ENCODE measurements around the gene TSG101. TPM values are rescaled to one million over a fixed set of nuclear protein-coding genes. Genes with fewer than 3 reads are reported as not detected.

TSG101 gene, protein sequence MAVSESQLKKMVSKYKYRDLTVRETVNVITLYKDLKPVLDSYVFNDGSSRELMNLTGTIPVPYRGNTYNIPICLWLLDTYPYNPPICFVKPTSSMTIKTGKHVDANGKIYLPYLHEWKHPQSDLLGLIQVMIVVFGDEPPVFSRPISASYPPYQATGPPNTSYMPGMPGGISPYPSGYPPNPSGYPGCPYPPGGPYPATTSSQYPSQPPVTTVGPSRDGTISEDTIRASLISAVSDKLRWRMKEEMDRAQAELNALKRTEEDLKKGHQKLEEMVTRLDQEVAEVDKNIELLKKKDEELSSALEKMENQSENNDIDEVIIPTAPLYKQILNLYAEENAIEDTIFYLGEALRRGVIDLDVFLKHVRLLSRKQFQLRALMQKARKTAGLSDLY
- total RNA-seq, result 37.3 and 60.1 TPM in 2 replicates

DNA sequence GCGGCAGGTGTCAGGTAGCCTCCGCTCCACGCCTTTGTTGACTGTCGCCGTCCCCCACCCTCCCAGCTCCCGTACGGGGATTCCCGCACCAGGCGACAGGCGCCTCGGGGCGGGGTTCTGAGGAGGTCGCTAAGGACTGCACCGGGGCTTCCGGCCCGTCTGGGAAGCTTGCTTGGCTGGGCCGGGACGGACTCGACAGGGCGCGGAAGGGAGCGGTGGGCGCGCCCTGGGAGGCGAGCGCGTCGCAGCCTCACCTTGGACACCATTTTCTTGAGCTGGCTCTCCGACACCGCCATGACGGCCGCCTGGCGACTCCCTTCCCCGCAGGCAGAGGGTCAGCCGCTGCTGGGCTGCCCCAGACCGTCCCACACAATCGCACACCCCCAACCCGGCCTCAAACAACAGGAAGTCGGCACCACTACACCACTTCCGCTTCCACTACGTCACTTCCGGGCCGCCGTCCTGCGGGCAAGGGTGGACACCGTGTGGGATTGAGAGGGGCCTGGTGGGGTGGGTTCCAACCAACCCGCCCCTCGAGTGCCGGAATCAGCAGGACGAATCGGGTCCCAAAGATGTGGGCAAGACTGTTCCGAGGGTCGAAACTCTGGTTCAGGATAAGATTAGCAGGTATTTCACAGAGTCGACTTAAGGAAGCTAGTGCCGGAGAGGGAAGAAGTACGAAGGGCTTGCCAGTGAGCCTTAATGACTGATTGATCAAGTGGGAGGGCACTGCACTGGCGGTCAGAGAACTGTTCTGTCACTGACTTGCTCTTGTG, at the start of gene TSG101:
Gene TSG101, minus strand, starts transcription at position 422 of the 776 bp plus-strand sequence. Its CDS starts 126 bp downstream, at position 296.
- DNase-seq (ENCODE audit: low read depth in 2 of 2), result peak; percentile 95 to 98

DNA sequence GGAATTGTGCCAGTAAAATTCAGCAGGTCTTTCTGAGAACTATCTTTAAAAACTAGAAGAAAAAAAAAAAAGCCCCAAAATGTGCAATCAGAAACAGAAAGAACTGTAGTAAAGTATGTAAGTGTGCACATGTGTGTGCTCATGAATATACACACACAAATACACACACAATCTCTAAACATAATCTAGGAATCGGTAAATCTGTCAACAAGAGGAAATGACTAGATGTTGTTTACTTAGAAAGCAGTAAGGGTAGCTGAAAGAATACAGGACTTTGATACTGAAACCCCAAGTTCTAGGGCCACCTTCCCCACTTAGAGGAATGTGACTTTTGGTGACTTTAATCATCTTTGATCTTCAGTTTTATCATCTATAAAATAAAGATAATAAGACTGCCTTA, 48.6 kb upstream of the TSG101 start:
- peak in 1 of 2 donors; percentile 68 for DNase-seq (ENCODE audit: low read depth in 2 of 2)

DNA sequence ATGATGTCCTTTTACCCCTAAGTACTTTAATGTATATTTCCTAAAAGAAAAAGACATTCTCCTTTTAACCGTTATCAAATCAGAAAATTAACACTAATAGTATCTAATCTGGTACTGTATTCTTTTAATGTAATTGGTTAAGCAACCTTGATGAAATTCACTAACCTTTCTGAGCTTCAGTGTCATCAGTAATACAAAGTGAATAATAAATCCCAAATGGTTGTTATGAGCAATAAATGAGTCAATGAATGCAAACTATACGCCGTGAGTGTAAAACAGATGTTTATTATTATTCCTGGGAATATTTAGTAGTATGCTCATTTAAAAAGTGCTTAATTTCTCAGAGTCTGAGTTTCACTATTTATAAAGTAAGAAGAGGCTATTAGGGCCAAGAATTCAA, 40.3 kb upstream of the TSG101 start:
- no peak for DNase-seq (ENCODE audit: low read depth in 2 of 2)

DNA sequence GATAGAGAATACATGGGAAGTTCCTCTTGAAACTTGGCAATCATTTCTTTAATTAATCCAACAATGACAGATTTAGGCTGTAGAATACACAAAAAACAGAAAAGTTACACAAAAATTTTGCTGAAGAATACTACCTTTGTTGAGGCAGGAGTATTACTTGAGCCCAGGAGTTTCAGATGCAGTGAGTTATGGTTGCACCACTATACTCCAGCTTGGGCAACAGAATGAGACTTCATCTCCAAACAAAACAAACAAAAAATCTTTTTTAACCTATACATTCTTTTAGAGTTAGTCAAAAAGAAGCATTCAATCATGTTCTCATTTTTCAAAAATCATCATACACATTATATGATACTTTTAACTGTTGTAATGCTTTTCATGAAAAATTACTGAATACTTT, 39.7 kb upstream of the TSG101 start:
- DNase-seq (ENCODE audit: low read depth in 2 of 2), result no peak

DNA sequence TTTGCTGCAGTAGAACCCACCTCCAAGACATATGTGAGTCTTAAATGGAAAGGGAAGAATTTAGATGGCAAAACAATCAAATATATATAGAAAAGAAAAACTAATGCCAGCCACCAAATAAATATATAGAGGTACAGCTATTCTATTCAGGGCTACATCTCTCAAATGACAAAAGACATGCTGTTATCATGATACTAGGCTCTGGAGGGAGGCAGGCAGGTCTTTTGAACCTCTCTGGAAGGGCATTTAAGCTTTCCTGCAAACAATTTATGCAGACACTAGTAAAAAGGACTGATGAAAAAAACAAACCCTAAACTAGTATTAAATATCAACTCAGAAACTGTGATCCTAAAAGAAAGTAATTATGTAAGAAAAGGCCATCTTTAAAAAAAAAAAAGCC, 37.4 kb upstream of the TSG101 start:
- DNase-seq (ENCODE audit: low read depth in 2 of 2), result no peak

DNA sequence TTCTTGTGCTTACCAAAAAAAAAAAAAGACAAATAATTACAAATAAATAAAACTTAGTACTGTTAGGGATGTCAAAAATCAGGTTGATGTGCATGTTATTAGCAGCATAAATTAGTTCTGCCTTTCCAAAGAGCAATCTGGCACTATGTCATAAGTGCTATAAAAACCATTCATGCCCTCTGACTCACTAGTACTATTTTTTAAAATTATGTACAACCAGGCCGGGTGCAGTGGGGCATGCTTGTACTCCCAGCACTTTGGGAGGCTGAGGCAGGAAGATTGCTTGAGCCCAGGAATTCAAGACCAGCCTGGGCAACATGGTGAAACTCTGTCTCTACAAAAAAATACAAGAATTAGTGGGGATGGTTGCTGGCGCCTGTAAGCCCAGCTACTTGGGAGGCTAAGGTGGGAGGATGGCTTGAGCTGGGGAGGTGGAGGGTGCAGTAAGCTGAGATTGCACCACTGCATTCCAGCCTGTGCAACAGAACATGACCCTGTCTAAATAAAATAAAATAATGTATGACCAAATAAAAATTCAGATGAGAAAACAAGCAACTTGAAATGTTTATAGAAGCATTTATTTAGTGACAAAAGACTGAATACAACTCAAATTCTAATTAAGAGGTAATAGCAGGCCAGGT, 36.5 kb upstream of the TSG101 start:
- no peak for DNase-seq (ENCODE audit: low read depth in 2 of 2)

DNA sequence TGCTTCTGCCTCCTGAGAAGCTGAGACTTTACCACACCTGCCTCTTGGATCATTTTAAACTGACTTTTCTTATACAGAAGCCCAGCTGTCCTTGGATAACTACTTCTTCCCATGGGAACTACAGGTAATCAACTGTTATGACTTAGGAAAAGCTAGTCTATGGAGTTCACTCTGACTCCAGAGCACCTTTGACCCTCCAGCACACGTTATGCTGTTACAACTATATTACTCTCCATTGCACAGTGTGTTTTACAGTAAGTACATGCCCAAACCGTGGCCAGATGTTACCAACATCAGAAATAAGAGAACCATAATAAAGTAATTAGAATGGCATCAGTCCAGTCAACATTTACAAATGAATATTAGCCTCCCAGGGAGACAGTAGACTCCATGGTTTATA, 21.3 kb upstream of the TSG101 start:
- no peak for DNase-seq (ENCODE audit: low read depth in 2 of 2)

DNA sequence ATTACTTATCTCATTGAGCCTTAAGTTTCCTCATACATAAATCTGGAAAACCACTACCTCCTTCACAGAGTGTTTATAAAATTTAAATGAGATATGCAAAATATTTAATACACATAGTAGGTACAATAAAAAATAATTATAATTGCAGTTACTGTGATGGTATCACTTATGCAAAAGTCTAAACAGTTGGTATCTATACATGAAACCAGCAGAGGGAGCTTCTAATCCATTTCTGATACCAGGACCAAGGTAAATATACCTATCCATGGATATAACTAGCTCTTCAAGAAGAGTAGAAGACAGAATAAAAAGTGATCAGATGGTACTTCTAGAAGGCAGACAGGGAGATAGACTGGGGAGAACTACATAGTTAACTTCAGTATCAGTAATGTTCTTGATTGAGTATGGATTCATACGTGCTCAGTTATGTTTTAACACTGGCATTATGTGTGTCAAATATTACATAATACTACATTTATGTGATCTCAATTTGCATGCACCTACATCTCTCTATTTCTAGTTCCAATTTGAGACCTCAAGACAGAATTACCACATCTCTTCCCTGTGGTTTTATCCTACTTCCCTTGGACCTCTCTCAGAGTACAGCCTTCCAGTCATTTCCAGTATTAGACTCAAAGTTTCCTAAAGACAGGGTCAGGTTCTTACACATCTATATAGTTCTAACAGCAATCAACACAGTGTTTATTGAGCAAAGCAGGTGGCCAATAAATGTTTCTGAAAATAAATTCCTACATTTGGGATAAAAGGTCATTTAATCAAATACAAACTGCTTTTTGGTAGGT, 13.7 kb upstream of the TSG101 start:
- peak; percentile 33 to 53 for DNase-seq (ENCODE audit: low read depth in 2 of 2)

DNA sequence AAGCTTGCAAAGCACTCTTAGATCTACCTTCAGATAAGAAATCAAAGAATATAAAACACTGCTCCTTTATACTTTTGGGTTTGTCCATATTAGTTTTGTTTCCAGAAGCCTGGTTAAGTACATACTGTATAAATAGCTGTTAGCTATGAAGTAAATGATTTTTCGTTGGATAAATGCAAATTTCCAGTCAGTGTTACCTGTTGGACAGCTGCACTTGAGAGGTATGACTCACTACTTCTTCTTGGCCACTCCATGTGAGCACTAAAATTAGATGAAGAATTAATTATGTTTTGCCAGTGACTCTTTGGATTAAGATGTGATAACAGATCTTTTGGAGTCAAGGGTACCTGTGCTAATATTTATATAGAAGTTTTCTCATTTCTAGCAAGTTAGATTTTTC, 9.5 kb upstream of the TSG101 start:
- no peak for DNase-seq (ENCODE audit: low read depth in 2 of 2)

DNA sequence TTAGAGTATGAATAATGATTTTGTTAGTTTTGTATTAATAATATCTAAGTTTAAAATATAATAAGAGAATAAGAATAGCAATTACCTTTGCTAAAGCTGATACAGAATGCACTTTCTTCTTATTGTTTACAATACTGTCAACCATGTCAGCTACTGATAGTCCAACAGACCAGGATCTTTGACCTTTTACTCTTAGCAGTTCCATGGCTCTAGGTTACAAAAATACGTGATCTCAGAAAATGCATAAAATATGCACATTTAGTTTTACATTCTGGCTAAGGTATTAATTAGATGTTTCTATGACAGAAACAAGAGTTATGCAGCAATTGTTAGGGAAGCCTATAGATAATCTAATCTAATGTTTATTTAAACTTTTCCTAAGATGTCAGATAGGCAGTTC, 7.5 kb upstream of the TSG101 start:
- no peak for DNase-seq (ENCODE audit: low read depth in 2 of 2)

DNA sequence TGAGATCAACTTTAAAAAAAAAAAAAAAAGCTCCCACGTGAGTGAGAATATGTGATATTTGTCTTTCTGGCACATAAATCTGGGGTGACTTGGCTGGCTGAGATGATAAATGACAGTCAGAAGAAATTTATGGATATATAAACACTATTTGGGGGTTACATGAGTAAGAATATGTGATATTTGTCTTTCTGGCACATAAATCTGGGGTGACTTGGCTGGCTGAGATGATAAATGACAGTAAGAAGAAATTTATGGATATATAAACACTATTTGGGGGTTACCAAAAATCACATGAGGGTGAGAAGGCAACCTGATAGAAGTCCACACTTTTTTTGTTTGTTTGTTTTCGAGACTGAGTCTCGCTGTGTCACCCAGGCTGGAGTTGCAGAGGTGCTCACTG, 6.6 kb upstream of the TSG101 start:
- DNase-seq (ENCODE audit: low read depth in 2 of 2), result no peak

DNA sequence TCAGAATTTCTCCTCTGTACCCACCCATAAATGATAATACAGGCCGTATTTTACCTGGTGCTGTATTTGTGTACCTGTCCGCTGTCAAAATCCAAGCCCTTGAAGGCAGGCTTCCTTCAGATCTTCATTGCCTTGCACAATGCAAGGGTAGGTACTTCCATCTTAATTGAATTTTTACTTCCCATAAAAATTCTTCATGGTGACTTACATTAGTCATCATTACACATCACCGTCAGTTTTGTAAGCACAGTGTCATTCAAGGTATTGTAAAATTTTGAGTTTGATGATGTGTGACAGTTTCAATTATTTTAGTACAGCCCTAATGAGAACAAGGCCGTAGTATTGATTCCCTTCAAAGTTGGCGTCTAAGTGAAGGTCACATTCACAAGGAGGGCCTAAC, 770 bp upstream of the TSG101 start:
- peak; percentile 42 for DNase-seq (ENCODE audit: low read depth in 2 of 2)

DNA sequence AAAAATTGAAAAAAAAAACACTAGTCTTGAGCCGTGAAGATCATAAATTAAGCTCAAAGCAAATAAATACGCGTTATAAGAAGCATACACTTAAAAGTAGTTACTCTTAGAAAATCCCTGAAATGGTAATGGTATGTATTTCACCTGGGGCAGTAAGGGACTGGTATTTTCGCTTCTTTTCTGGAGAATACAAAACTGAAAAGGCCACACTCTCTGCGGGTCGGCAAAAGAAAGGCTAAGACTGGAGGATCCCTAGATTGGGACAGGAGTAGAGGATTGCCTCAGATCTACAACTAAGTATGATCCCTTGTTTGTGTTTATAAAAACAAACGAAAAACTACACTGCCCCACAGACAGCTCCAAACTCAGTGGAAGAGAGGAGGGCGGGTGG, 617 bp downstream of the TSG101 start:
- DNase-seq (ENCODE audit: low read depth in 2 of 2), result no peak

DNA sequence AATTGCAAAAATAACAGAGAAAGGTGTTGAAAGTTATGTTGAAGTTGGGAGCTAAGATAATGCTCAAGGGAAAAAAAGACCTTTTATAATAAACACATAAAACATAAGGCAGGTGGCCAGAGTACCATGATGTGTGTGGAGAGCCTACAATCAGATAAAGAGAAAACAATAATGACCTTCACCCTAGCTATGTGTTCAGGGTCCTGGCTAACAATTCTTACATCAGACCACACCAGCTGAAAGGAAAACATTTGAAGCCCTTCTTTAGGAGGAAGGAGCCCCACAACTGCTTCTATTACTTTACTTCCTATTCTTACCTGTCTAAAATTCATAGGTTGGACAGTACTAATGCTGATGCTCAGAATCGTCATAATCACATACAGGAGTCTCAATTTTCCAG, 2.5 kb downstream of the TSG101 start:
- no peak for DNase-seq (ENCODE audit: low read depth in 2 of 2)

DNA sequence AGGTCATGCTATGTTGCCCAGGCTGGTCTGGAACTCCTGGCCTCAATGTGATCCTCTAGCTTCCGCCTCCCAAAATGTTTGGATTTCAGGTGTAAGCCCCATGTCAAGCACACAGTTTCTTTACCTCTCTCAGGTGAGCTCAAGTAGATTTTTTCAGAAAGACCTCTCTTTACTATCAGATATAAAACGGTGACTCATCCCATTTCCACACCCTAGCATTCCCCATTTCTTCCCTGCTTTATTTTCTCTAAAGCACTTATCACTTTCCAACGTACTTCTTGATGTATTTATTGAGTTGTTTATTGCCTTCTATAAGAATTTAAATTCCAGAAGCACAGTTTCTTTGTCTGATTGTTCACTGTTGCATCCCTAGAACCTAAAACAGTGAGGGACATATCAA, 3.7 kb downstream of the TSG101 start:
- no peak for DNase-seq (ENCODE audit: low read depth in 2 of 2)

DNA sequence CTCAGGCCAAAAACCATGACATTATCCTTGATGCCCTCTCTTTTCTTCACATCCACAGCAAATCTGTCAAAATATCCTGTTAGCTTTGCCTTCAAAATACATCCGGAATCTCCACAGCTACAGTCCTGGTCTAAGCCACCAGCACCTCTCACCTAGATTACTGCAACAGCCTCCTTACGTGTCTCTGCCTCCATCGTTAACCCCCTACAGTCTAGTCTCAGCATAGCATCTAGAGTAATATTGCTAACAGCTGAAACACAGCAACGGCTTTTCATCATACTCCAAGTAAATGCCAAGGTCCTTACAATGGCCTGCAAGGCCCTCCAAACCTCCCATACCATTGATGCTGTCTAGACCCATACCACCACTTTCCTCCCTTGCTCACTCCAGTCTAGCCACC, 4.4 kb downstream of the TSG101 start:
- DNase-seq (ENCODE audit: low read depth in 2 of 2), result peak; percentile 2

DNA sequence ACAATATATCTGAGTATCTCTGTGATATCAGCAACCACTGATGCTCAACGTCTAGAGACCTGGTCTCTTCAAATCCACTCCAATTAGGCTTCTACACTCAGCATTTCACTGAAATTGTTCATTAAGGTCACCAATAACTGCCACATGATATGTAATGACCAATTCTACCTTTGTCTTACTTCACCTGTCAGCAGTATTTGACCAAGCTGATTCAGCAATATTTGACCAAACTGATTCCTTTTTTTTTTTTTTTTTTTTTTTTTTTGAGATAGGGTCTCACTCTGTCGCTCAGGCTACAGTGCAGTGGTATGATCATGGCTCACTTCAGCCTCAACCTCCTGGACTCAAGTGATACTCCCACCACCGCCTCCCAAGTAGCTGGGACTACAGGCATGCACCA, 5.6 kb downstream of the TSG101 start:
- no peak for DNase-seq (ENCODE audit: low read depth in 2 of 2)

DNA sequence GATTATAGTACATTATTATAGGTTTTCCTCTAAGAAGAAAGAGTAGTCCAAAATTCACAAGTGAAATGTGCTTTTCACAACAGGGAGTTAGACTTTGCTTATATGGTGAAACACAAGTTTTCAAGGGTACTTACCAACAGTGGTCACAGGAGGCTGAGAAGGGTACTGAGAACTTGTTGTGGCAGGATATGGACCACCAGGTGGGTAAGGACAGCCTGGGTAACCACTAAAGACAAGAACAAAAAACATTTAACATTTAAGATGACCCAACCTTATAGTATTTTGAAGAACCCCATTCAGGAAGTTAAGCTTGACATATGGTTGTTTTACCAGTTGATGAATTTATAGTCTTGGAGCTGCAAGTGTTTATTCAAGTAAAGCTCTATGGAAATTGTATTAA, 24.4 kb downstream of the TSG101 start:
- no peak for DNase-seq (ENCODE audit: low read depth in 2 of 2)

DNA sequence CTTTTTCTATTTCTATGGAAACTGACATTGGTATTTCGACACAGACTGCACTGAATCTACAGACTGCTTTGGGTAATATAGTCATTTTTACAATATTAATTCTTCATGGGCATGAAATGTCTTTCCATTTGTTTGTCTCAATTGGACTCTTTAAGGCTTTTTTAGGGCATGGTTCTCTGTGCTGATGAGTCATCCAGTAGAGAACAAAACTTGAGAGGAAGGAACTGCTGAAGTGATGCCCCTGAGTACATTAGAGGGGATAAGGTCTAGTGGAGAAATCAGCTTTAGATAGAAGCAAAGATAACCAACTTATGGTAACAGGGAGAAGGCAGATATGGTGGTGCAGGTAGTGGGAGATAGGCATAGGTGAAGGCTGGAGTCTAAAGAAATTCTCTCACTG, 25.1 kb downstream of the TSG101 start:
- DNase-seq (ENCODE audit: low read depth in 2 of 2), result peak in 1 of 2 donors; percentile 37

DNA sequence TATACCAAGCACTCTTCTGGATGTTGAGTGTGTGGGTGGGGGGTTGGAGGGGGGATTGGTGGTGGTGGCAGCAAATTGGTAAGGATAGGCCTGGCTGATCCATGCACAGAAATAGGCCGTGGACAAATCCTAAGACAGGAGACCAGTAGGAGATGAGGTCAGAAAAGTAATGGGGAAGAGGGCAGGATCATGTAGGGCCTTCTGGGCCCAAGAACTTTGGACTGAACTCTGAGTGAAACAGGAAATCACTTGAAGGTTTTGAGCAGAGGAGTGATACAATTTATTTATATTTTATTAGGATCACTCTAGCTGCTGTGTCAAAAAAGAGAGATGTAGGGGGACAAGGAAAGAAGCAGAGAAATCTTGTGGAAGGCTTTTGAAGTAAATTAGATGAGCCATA, 28.7 kb downstream of the TSG101 start:
- no peak for DNase-seq (ENCODE audit: low read depth in 2 of 2)

DNA sequence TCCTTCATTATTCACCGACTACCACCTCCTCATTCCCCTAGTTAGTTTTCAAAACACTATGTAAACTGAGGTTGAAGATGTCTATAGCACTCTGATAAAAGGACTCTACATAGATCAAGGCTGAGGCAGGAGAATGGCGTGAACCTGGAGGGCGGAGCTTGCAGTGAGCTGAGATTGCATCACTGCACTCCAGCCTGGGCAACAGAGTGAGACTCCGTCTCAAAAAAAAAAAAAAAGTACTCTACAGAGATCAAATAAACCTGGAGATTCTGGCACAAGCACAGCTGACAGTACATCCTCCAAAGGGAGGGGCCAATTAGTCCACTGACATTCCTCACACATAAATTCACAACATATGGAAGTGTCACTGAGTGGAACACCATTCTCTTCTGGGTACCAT, 31.0 kb downstream of the TSG101 start:
- no peak for DNase-seq (ENCODE audit: low read depth in 2 of 2)

DNA sequence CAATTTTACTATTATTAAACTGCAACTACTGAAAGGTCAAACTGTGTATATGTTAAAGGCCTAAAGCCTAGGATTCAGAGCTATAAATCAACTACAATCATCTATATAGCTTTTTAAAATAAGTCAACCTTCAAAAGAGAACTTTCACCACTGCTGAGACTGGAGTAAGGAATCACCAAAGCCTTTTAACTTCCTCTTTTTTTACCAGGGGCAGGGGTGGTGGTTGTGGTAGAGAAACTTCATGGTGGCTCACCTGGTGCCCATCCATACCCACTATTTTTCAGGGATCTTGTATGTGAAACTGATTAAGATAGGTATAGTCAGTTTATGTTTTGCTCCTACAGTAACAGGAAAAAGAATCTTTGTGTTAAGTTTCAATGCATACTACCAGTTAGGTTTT, 31.5 kb downstream of the TSG101 start:
- DNase-seq (ENCODE audit: low read depth in 2 of 2), result no peak

All from lung microvascular endothelial cell (primary cell).